ENCODE data around the gene RTP3. TPM values are rescaled to one million over a fixed set of nuclear protein-coding genes. Genes with fewer than 3 reads are reported as not detected.
A peak's percentile ranks its signal among the peaks of the same experiment; 100 is the strongest.

Gene RTP3
- not detected for total RNA-seq

GRCh38 chr3:46497556-46498265, at the start of gene RTP3:
Gene RTP3 (plus strand): TSS chr3:46497976. CDS start chr3:46498063, 87 bp downstream.
- ATAC-seq, result no peak

GRCh38 chr3:46448721-46449120, 49.1 kb upstream of the RTP3 start:
- ATAC-seq, result no peak

GRCh38 chr3:46449755-46450552, 47.8 kb upstream of the RTP3 start:
- ATAC-seq, result no peak

GRCh38 chr3:46453526-46454208, 44.1 kb upstream of the RTP3 start:
- ATAC-seq, result no peak

GRCh38 chr3:46454209-46454595, 43.6 kb upstream of the RTP3 start:
- ATAC-seq, result no peak

GRCh38 chr3:46454606-46455005, 43.2 kb upstream of the RTP3 start:
- ATAC-seq, result no peak

GRCh38 chr3:46455231-46456115, 42.3 kb upstream of the RTP3 start:
- peak; percentile 17 for ATAC-seq

- no peak for ATAC-seq
These were observed 41.7 kb upstream of the RTP3 start for GRCh38 chr3:46456118-46456517.

GRCh38 chr3:46460051-46460450, 37.7 kb upstream of the RTP3 start:
- ATAC-seq, result no peak

- ATAC-seq, result no peak
These were observed 35.7 kb upstream of the RTP3 start for GRCh38 chr3:46462111-46462510.

- no peak for ATAC-seq
These were observed 35.3 kb upstream of the RTP3 start for GRCh38 chr3:46462511-46462910.

- peak; percentile 12 for ATAC-seq
These were observed 34.5 kb upstream of the RTP3 start for GRCh38 chr3:46463120-46463867.

- no peak for ATAC-seq
These were observed 33.9 kb upstream of the RTP3 start for GRCh38 chr3:46463868-46464241.

GRCh38 chr3:46464326-46465195, 33.2 kb upstream of the RTP3 start, which contains the start of gene LTF:
Gene LTF (minus strand): TSS chr3:46464905. CDS start chr3:46464867, 38 bp downstream.
- no peak for ATAC-seq

GRCh38 chr3:46465196-46465520, 32.6 kb upstream of the RTP3 start:
- no peak for ATAC-seq

- ATAC-seq, result peak; percentile 9
These were observed 31.5 kb upstream of the RTP3 start for GRCh38 chr3:46466273-46466672.

- ATAC-seq, result no peak
These were observed 30.8 kb upstream of the RTP3 start for GRCh38 chr3:46466871-46467403.

- no peak for ATAC-seq
These were observed 30.2 kb upstream of the RTP3 start for GRCh38 chr3:46467562-46467961.

GRCh38 chr3:46468753-46469600, 28.8 kb upstream of the RTP3 start:
- no peak for ATAC-seq

Data from esophagus mucosa (tissue), 1 donor.